ENCODE data around the gene TMEM116. TPM values are rescaled to one million over a fixed set of nuclear protein-coding genes. Genes with fewer than 3 reads are reported as not detected.
"Not testable (repeated sequence)": the region's sequence is repeated elsewhere in the genome, so short reads cannot be mapped to it uniquely, and the experiment has no call there.

The TMEM116 gene
- total RNA-seq, 1 donor from 2014 or later, result 5.3 TPM

DNA sequence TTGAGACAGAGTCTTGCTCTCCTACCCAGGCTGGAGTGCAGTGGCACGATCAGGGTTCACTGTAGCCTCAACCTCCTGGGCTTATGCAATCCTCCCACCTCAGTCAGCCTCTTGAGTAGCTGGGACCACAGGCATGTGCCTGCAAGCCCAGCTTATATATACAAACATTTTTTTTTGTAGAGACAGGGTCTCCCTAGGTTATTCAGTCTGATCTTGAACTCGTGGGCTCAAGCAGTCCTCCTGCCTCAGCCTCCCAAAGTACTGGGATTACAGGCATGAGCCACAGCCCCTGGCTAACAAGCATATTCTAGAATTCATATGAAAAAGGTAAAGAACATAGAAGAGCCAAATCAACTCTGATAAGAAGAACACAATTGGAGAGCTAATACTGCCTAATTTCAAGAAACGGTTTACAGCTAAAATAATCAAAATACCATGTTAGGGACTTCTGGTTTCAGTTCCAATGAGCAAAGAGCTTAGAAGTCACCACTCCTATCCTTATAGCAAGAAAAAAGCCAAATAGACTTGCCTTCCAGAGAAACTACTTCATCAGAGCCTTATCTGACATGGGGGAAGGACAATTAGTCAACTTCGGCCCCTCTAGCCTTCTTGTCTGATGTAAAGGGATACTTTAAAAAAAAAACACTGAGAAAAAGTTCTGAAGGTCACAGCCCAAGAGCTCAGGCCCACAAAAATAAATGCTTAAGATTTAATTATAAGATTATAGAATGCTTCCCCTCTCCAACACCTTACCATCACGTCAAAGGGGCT lies 37.6 kb downstream of the TMEM116 start:
- H3K4me3 ChIP-seq (ENCODE audit: low read depth, low read length), result no peak overlapping the region
- no peak for TF ChIP-seq CTCF (conservative IDR thresholded peaks at IDR 0.05; ENCODE audit: low read depth, low read length)
- DNase-seq (ENCODE audit: low read depth), result no peak

DNA sequence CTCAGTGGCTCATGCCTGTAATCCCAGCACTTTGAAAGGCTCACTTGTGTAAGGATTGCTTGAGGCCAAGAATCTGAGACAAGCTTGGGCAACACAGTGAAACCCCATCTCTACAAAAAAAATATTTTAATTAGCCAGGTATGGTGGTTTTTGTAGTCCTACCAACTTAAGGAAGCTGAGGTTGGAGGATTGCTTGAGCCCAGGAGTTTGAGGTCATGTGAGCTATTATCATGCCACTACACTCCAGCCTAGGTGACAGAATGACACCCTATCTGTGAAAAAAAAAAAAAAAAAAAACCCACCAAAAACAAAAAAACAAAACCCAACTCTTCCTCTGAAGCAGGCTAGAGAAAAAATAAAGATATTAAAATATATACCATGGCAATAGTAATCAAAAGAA lies 41.2 kb downstream of the TMEM116 start:
- no peak for DNase-seq (ENCODE audit: low read depth)

GRCh38 chr12:111964935-111965334 lies 48.0 kb downstream of the TMEM116 start:
- H3K4me3 ChIP-seq (ENCODE audit: low read depth, low read length), result no peak overlapping the region
- TF ChIP-seq CTCF (conservative IDR thresholded peaks at IDR 0.05; ENCODE audit: low read depth, low read length), result no peak
- no peak for DNase-seq (ENCODE audit: low read depth)

More for the DNA sequence above, 41.2 kb downstream of the TMEM116 start:
- no peak for TF ChIP-seq CTCF (conservative IDR thresholded peaks at IDR 0.05; ENCODE audit: low read depth, low read length)
- no peak overlapping the region for H3K4me3 ChIP-seq (ENCODE audit: low read depth, low read length)

DNA sequence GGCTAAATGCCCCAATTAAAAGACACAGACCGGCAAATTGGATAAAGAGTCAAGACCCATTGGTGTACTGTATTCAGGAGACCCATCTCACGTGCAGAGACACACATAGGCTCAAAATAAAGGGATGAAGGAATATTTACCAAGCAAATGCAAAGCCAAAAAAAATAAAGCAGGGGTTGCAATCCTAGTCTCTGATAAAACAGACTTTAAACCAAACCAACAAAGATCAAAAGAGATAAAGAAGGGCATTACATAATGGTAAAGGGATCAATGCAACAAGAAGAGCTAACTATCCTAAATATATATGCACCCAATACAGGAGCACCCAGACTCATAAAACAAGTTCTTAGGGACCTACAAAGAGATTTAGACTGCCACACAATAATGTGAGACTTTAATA lies 53.4 kb downstream of the TMEM116 start:
- H3K4me3 ChIP-seq (ENCODE audit: low read depth, low read length); DNase-seq (ENCODE audit: low read depth): not testable (repeated sequence)

- not testable (repeated sequence) for H3K4me3 ChIP-seq (ENCODE audit: low read depth, low read length); DNase-seq (ENCODE audit: low read depth)
Observed at GRCh38 chr12:111957224-111957623, 55.7 kb downstream of the TMEM116 start.

GRCh38 chr12:111954969-111955368 lies 58.0 kb downstream of the TMEM116 start:
- no peak overlapping the region for H3K4me3 ChIP-seq (ENCODE audit: low read depth, low read length)
- DNase-seq (ENCODE audit: low read depth), result no peak
- TF ChIP-seq CTCF (conservative IDR thresholded peaks at IDR 0.05; ENCODE audit: low read depth, low read length), result no peak

GRCh38 chr12:111953455-111953854 lies 59.5 kb downstream of the TMEM116 start:
- DNase-seq (ENCODE audit: low read depth), result no peak
- no peak for TF ChIP-seq CTCF (conservative IDR thresholded peaks at IDR 0.05; ENCODE audit: low read depth, low read length)
- no peak overlapping the region for H3K4me3 ChIP-seq (ENCODE audit: low read depth, low read length)

GRCh38 chr12:111952084-111952787 lies 60.7 kb downstream of the TMEM116 start:
- not testable (repeated sequence) for H3K4me3 ChIP-seq (ENCODE audit: low read depth, low read length); DNase-seq (ENCODE audit: low read depth)

GRCh38 chr12:111950961-111951676 lies 61.8 kb downstream of the TMEM116 start:
- DNase-seq (ENCODE audit: low read depth); H3K4me3 ChIP-seq (ENCODE audit: low read depth, low read length): not testable (repeated sequence)

Data from epithelial cell of proximal tubule (primary cell).